Omental fat pad (tissue), 4 donors: Measurements from ENCODE around the gene LPCAT1. TPM values are rescaled to one million over a fixed set of nuclear protein-coding genes. Genes with fewer than 3 reads are reported as not detected.

Experiments
- ATAC-seq: fragments of 150-250 bp; one replicate; pipeline ENCODE4 v1.9.1; 2016; ENCODE audit warnings: mild to moderate bottlenecking, moderate library complexity; ENCODE audit not compliant: low FRiP score
- DNase-seq: peaks from one replicate; pipeline ENCODE4 v3.0.0-alpha.2; 2019; ENCODE audit warnings: low spot score
- total RNA-seq, 4 donors: library from RNA; depleted of rRNA; stranded (reverse); fragments of >200 nt; gene quantifications; one replicate each; pipeline ENCODE4 v1.1.0, GENCODE V29; 2016
- TF ChIP-seq, protein P1 (sequence below), 3 donors: fragments of 450-650 bp; IDR thresholded peaks; one replicate each; pipeline ENCODE4 v1.5.1; 2016 to 2017; ENCODE audit warnings: antibody characterized with exemption in 3 of 3, mild to moderate bottlenecking in 3 of 3, moderate library complexity in 2 of 3

Gene LPCAT1
- total RNA-seq, 4 donors from 2014 or later: 22.3 to 37.1 (median 34.5) TPM

DNA sequence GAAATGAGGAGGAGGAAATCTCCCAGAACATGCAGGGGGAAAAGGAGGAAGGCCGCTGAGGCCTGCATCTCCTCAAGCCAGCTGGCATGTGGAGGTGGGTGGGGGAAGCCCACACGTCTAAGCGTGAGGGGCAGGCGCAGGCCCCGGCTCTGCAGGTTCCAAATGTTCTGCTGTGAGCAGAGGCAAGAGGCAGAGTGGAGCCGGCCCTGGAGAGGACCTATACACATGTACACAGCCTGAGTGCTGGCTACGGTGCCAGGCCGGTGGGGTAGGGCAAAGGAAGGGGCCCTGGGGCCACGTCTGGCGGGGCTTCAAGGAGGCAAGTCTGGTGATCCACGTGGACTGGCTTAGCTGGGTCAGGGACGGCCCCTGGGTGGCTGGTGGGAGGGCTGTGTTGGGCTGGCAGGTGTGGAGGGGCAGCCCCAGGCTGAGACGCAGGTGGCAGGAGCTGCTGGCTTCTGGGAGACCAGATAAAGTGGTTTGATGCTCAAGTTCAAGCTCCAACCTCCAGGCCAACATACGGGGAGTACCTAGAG, 26.4 kb downstream of the LPCAT1 start:
- TF ChIP-seq, protein P1, sequence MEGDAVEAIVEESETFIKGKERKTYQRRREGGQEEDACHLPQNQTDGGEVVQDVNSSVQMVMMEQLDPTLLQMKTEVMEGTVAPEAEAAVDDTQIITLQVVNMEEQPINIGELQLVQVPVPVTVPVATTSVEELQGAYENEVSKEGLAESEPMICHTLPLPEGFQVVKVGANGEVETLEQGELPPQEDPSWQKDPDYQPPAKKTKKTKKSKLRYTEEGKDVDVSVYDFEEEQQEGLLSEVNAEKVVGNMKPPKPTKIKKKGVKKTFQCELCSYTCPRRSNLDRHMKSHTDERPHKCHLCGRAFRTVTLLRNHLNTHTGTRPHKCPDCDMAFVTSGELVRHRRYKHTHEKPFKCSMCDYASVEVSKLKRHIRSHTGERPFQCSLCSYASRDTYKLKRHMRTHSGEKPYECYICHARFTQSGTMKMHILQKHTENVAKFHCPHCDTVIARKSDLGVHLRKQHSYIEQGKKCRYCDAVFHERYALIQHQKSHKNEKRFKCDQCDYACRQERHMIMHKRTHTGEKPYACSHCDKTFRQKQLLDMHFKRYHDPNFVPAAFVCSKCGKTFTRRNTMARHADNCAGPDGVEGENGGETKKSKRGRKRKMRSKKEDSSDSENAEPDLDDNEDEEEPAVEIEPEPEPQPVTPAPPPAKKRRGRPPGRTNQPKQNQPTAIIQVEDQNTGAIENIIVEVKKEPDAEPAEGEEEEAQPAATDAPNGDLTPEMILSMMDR (IDR thresholded peaks at IDR 0.05): no peak
- no peak for DNase-seq
- no peak for ATAC-seq

DNA sequence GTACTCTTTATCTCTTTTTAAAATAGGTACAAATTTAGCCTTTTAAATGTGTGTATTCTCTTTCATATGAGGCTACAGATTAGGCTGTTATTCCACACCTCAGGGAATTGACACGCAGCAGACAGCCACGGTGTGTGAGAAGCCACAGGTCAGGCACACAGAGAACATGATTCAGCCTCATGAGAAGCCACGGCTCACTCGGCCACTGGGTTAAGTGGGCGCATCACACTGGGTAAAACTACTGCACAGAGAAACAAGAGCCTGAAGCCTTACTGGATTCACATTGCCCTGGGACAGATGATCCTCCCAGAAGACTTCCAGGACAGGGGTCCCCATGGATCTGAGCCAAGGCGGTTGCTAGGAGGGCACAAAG, 28.2 kb downstream of the LPCAT1 start:
- DNase-seq (no peak), ATAC-seq (no peak)
- TF ChIP-seq, protein P1 (IDR thresholded peaks at IDR 0.05): no peak

DNA sequence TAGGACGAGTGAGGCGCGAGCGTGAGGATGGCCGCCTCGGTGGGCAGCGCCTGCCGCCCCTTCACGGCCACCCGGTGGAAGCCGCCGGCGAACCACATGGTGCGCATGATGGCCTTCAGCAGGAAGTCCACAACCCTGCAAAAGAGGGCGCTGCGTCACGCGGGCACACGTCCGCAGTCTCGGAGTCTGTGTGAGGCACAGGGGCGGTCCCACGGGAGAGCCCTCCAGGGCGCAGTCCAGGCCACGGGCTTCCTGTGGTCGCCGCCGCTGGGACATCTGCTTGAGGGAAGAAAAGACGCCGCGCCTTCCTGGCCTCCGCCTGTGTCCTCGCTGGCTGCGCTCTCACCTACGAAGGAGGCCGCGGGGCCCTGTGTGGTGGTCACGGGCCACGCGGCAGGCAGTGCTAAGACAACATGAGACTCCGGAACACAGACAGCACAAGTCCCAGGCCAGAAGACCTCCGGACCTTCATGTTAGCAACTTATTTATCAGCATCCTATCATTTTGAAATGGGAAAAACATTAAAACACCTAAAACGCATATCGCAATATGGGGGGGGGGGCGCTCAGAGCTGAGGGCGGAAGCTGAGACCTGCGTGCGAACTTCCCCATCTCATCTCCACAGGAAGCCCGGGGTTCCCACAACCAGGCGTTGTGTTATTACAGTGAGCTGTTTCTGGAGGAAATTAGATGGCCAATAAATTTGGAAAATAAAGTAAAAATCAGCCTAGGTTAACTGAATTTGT, 28.8 kb downstream of the LPCAT1 start:
- DNase-seq (no peak), ATAC-seq (no peak)
- TF ChIP-seq, protein P1 (IDR thresholded peaks at IDR 0.05): no peak

DNA sequence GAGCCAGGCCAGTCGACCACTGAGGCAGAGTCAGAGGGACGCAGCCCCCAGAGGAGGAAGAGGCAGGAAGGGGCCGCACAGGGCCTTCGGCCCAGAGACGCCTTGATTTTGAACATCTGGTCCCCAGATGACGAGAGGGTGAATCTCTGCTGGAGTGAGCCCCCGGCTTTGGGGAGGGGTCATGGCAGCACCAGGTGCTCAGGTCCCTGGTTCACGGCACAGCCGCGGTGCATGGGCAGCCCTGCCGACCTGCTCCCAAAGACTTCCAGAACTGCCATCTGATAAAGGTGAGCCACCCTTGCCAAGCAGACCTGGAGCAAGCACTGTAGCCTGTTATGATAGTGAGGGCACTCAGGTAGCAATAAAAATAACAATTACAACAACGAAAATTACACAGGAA, 29.8 kb downstream of the LPCAT1 start:
- DNase-seq: no peak
- TF ChIP-seq, protein P1 (IDR thresholded peaks at IDR 0.05): no peak

DNA sequence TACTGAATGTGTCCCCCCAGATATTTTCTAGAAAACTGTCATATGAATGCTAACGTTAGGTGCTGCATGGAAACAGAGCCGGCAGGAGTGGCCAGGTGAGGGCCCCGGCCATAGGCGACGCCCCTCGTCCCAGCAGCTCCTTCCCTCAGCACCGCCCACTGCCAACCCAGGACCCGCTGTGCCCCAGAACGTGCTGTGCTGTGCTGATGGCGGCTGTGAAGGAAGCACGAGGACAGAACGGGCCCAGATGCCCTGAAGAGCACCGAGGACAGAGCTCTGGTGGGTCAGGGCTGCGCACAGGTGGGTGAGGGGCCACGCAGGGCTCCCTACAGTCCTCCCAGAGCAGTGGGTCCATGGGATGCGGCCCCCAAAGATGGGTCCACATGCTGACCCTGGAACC, 30.3 kb downstream of the LPCAT1 start:
- DNase-seq (no peak), ATAC-seq (no peak)
- TF ChIP-seq, protein P1 (IDR thresholded peaks at IDR 0.05): no peak

More for the DNA sequence above, 29.8 kb downstream of the LPCAT1 start:
- ATAC-seq: no peak

DNA sequence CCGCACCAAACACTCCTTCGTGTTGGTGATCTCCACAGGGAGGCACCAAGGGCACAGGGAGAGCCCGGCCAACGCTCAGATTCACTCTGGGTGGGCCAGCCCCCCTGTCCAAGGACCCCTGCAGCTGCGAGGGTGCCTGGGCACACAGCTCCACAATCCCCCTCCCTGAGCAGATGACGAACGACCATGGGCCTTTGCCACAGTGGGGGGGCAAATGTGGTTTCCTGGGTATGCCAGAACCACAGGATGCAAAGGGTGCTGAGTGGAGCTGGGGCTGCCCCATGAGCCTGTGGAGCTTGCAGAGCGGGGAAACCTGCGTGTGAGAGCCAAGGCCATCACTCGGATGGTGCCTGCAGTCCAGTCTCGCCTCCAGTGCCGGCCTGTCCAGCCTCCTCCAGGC, 31.0 kb downstream of the LPCAT1 start:
- ATAC-seq (no peak), DNase-seq (no peak)
- TF ChIP-seq, protein P1 (IDR thresholded peaks at IDR 0.05): no peak

DNA sequence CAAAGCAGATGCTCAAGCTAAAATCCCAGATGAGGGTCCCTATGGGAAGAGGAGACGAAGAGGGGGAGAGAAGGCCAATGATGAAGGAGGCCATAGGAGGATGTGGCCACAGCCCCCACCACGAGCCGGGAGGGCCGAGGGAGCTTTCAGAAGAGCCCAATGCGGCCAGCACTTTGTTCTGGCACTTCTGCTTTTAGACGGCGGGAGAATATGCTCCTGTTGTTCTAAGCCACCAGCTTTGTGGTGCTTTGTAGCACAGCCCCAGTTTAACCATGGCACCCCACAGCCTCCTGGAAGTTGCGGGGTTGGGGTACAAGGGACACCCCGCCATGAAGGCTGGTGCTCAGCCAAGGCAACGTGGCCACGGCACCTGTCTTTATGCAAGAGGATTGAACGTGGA, 33.4 kb downstream of the LPCAT1 start:
- ATAC-seq (no peak), DNase-seq (no peak)
- TF ChIP-seq, protein P1 (IDR thresholded peaks at IDR 0.05): no peak
